DND-41 (cell line): ENCODE data around the gene IL36B.
A peak's percentile ranks its signal among the peaks of the same experiment; 100 is the strongest.

Experiments
- ATAC-seq: fragments of 200-7000 bp; cut with Tn5 transposase; 3 replicates; pipeline ENCODE4 v1.9.1; 2021; ENCODE audit warnings: low read depth; ENCODE audit not compliant: insufficient read depth
- DNase-seq: peaks from one replicate; pipeline ENCODE4 v3.0.0-alpha.2; 2020
- H2AFZ ChIP-seq: 2 replicates; pipeline ENCODE4 v1.6.0; 2012; ENCODE audit warnings: low read depth, low read length
- H3K27ac ChIP-seq: 2 replicates; pipeline ENCODE4 v1.5.1; 2012; ENCODE audit warnings: low read length, inconsistent platforms
- H3K27me3 ChIP-seq: fragments of 200-600 bp; sonication (generic); 2 replicates; pipeline ENCODE4 v1.6.0; 2012; ENCODE audit warnings: low read length, mild to moderate bottlenecking, inconsistent platforms; ENCODE audit not compliant: insufficient read depth, poor library complexity
- H3K36me3 ChIP-seq: 2 replicates; pipeline ENCODE4 v1.5.1; 2012; ENCODE audit warnings: low read length, inconsistent platforms; ENCODE audit not compliant: insufficient read depth
- H3K4me1 ChIP-seq: 2 replicates; pipeline ENCODE4 v1.5.1; 2012; ENCODE audit warnings: mild to moderate bottlenecking, low read length; ENCODE audit not compliant: insufficient read depth
- H3K4me2 ChIP-seq: 2 replicates; pipeline ENCODE4 v1.6.0; 2012; ENCODE audit warnings: mild to moderate bottlenecking, moderate library complexity, low read length, inconsistent platforms; ENCODE audit not compliant: insufficient read depth
- H3K4me3 ChIP-seq, 2 experiments: fragments of 200-600 bp in 1 of 2; shearing (Covaris generic) in 1 of 2; 2 replicates each; pipeline ENCODE4 v1.5.1; 2012 to 2016; ENCODE audit warnings: inconsistent platforms in 2 of 2, low read length in 2 of 2, mild to moderate bottlenecking in 2 of 2, low read depth in 1 of 2, moderate library complexity in 1 of 2
- H3K79me2 ChIP-seq: 2 replicates; pipeline ENCODE4 v1.6.0; 2012; ENCODE audit warnings: low read length, inconsistent platforms; ENCODE audit not compliant: insufficient read depth
- H3K9ac ChIP-seq: 2 replicates; pipeline ENCODE4 v1.6.0; 2012; ENCODE audit warnings: low read depth, mild to moderate bottlenecking, inconsistent platforms, low read length, moderate library complexity
- H3K9me3 ChIP-seq: 2 replicates; pipeline ENCODE4 v1.5.1; 2012; ENCODE audit warnings: low read length, moderate library complexity, mild to moderate bottlenecking, inconsistent platforms; ENCODE audit not compliant: insufficient read depth, severe bottlenecking
- H4K20me1 ChIP-seq: 2 replicates; pipeline ENCODE4 v1.6.0; 2012; ENCODE audit warnings: low read length; ENCODE audit not compliant: insufficient read depth
- CTCF ChIP-seq: IDR thresholded peaks from 2 replicates; pipeline ENCODE4 v1.5.1; 2012; ENCODE audit warnings: borderline replicate concordance, low read length, moderate library complexity, mild to moderate bottlenecking; ENCODE audit not compliant: poor library complexity, severe bottlenecking; ENCODE audit errors: extremely low read depth
- EZH2 ChIP-seq: IDR thresholded peaks from 3 replicates; pipeline ENCODE4 v1.6.1; 2012; ENCODE audit warnings: borderline replicate concordance, low read depth, mild to moderate bottlenecking, moderate library complexity, low read length, inconsistent platforms; ENCODE audit not compliant: severe bottlenecking

IL36B gene

DNA sequence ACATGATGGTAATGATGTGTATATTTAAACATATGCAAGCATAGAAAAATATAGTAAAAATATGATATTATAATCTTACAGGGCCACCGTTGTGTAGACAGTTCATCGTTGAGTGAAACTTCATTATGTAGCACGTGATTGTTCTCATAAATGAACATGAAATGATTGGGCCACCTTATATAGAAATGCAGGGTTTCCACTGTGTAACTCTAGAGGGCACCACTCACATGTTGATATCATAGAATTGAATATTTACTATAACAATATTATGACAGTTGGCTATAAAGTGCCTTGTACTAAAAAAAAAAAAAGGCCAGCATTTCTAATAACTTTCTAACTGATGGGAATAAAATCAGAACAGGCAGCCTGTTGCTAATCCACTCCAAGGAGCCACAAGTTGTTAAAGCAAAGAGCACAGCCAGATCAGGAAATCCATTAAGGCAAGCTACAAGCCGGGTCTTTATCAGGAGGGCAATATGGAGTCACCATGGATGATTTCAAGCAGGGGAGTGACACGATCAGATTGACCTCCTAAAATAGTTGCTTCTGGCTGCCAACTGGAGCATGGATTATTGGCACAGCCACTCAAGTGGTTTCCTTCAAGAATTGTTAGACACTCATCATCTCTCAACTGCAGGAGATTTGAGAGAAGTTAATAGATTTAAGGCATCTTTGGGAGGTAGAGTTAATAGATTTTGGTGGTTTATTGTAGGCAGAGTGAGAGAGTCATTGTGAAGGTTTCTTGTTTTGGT, 31.8 kb upstream of the IL36B start:
- Histone ChIP-seq H3K36me3 (no peaks in the 10 kb centered on the region), H2AFZ (no peak overlapping the region), H4K20me1 (no peaks in the 10 kb centered on the region), H3K27me3 (peaks cover 15% of the 10 kb centered on the region), H3K9me3 (no peaks in the 10 kb centered on the region), H3K4me1 (no peaks in the 10 kb centered on the region), H3K79me2 (no peaks in the 10 kb centered on the region), H3K4me2 (no peak overlapping the region), H3K9ac (no peak overlapping the region), H3K4me3 (no peak overlapping the region), H3K27ac (no peak overlapping the region)
- DNase-seq (no peak), ATAC-seq (no peak)
- no peak for TF ChIP-seq EZH2
- TF ChIP-seq CTCF: peak; percentile 38

DNA sequence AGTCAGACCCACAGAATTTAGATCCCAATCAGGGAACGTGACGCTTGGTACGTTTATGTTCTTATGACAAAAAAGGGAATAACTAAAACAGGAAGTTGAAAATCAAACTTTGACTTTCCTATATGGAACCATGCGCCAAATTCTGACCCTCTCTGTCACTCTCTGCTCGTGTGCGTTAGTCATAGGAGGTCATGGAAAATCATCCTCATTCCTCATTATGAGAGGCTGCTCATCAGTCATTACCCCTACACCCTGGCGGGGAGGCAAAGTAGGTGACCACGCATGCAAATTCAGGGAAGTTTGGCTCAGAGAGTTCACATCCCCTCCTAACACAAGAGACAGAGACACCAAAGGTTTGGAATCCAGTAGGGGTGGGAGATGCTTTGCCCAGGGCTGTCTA, 30.6 kb upstream of the IL36B start:
- DNase-seq (no peak), ATAC-seq (no peak)
- H3K9me3 ChIP-seq: no peaks in the 10 kb centered on the region
- peaks cover 15% of the 10 kb centered on the region for H3K27me3 ChIP-seq
- no peak overlapping the region for H3K4me3 ChIP-seq
- no peaks in the 10 kb centered on the region for H3K36me3 ChIP-seq
- no peak overlapping the region for H3K9ac ChIP-seq
- no peaks in the 10 kb centered on the region for H4K20me1 ChIP-seq
- H3K4me1 ChIP-seq: no peaks in the 10 kb centered on the region
- no peak overlapping the region for H3K27ac ChIP-seq
- H3K4me2 ChIP-seq: no peak overlapping the region
- no peaks in the 10 kb centered on the region for H3K79me2 ChIP-seq
- no peak overlapping the region for H2AFZ ChIP-seq
- TF ChIP-seq EZH2 (no peak), CTCF (no peak)

DNA sequence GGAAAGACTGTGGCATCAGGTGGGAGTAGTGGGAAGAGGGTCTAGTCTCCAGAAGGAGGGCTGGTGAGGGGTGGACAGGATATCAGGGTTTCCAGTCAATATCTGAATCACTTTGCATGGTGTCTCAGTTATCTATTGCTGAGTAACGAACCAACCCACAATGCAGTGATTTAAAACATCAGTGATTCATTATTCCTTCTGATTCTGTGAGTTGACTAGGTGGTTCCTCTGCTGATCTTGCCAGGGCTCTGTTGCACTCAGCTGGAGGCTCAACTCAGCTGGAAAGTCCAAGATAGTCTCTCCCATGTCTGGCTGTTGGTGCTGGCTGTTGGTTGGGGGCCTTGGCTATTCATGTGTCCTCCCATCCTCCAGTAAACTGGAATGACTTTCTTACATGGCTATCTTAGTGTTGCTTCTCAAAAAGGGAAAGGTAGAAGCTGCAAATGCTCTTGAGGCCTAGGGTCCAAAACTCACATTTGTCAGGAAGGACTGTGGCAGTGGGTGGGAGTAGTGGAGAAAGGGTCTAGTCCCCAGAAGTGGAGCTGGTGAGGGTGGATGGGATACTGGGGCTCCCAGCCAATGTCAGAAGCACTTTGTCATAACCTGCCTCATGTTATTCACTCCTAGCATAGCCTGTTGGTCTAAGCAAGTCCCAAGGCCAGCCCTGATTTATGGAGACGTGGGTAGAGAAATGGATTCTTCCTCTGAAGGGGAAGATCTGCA, 29.0 kb upstream of the IL36B start:
- Histone ChIP-seq H3K36me3 (no peaks in the 10 kb centered on the region), H3K9me3 (no peaks in the 10 kb centered on the region), H3K4me1 (no peaks in the 10 kb centered on the region), H3K9ac (no peak overlapping the region), H3K27ac (no peak overlapping the region), H3K4me3 (no peak overlapping the region), H3K27me3 (peaks cover 15% of the 10 kb centered on the region), H4K20me1 (no peaks in the 10 kb centered on the region), H3K79me2 (no peaks in the 10 kb centered on the region), H3K4me2 (no peak overlapping the region), H2AFZ (no peak overlapping the region)
- TF ChIP-seq CTCF (no peak), EZH2 (no peak)
- ATAC-seq (no peak), DNase-seq (no peak)
